GM23248 (cell line): ENCODE results near the gene MXD3. TPM values are rescaled to one million over a fixed set of nuclear protein-coding genes. Genes with fewer than 3 reads are reported as not detected.

Source experiments
- DNase-seq: peaks from one replicate; pipeline ENCODE4 v3.0.0-alpha.2; 2015
- H2AFZ ChIP-seq: fragments of 200-600 bp; sonication (generic); 2 replicates; pipeline ENCODE4 v1.6.1; 2016; ENCODE audit warnings: antibody characterized with exemption
- H3F3A ChIP-seq: fragments of 200-600 bp; sonication (generic); 2 replicates; pipeline ENCODE4 v1.6.1; 2016; ENCODE audit warnings: mild to moderate bottlenecking, antibody characterized with exemption, mixed run types; ENCODE audit not compliant: insufficient read depth
- H3K27ac ChIP-seq: fragments of 200-600 bp; sonication (generic); 2 replicates; pipeline ENCODE4 v1.5.1; 2016; ENCODE audit warnings: mild to moderate bottlenecking
- H3K27me3 ChIP-seq: fragments of 200-600 bp; sonication (generic); replicated peaks from 2 replicates; pipeline ENCODE4 v1.6.1; 2016; ENCODE audit warnings: mild to moderate bottlenecking; ENCODE audit not compliant: insufficient read depth
- H3K36me3 ChIP-seq: fragments of 200-600 bp; sonication (generic); 2 replicates; pipeline ENCODE4 v1.6.1; 2016; ENCODE audit warnings: low read depth, mild to moderate bottlenecking
- H3K4me1 ChIP-seq: fragments of 200-600 bp; sonication (generic); 2 replicates; pipeline ENCODE4 v1.6.1; 2016; ENCODE audit warnings: mild to moderate bottlenecking; ENCODE audit not compliant: insufficient read depth
- H3K4me2 ChIP-seq: fragments of 200-600 bp; sonication (generic); one replicate; pipeline ENCODE4 v1.6.1; 2016; ENCODE audit warnings: mild to moderate bottlenecking; ENCODE audit not compliant: unreplicated experiment
- H3K4me3 ChIP-seq: fragments of 200-600 bp; sonication (generic); 2 replicates; pipeline ENCODE4 v1.5.1; 2016; ENCODE audit warnings: mild to moderate bottlenecking
- H3K79me2 ChIP-seq: fragments of 200-600 bp; sonication (generic); 2 replicates; pipeline ENCODE4 v1.6.1; 2016; ENCODE audit warnings: mild to moderate bottlenecking; ENCODE audit not compliant: insufficient read depth
- H3K9ac ChIP-seq: fragments of 200-600 bp; sonication (generic); 2 replicates; pipeline ENCODE4 v1.6.1; 2016; ENCODE audit warnings: mild to moderate bottlenecking
- H3K9me2 ChIP-seq: fragments of 200-600 bp; sonication (generic); 2 replicates; pipeline ENCODE4 v1.6.1; 2016; ENCODE audit warnings: mixed run types, mild to moderate bottlenecking, moderate library complexity; ENCODE audit not compliant: insufficient read depth
- H3K9me3 ChIP-seq: fragments of 200-600 bp; sonication (generic); one replicate; pipeline ENCODE4 v1.6.1; 2017; ENCODE audit warnings: low read depth
- H4K20me1 ChIP-seq: fragments of 200-600 bp; sonication (generic); 2 replicates; pipeline ENCODE4 v1.6.0; 2016; ENCODE audit not compliant: insufficient read depth
- EZH2 ChIP-seq: fragments of 200-600 bp; sonication (generic); IDR thresholded peaks from 2 replicates; pipeline ENCODE4 v1.6.1; 2018; ENCODE audit warnings: antibody characterized with exemption, mild to moderate bottlenecking; ENCODE audit not compliant: insufficient read depth, poor library complexity, severe bottlenecking
- EZH2phosphoT487 ChIP-seq: fragments of 200-600 bp; sonication (generic); IDR thresholded peaks from 2 replicates; pipeline ENCODE4 v1.6.1; 2018; ENCODE audit warnings: antibody characterized with exemption, moderate library complexity, mild to moderate bottlenecking, low read depth; ENCODE audit not compliant: insufficient read depth
- WGBS, 2 experiments: methylation state at CpG; one replicate each; pipeline ENCODE4 v1.1.6; 2015 to 2017; ENCODE audit warnings: low lambda C conversion rate in 2 of 2, low coverage in 1 of 2; ENCODE audit errors: missing lambda C conversion rate in 2 of 2; 5-methylcytosine and 5-hydroxymethylcytosine counted together
- in situ Hi-C: fragments of 300-500 bp; cut with MboI; formaldehyde crosslinking; loops from 2 replicates; pipeline ENCODE4 v1.15.0; 2020
- polyA plus RNA-seq: library from polyadenylated mRNA; unstranded; fragments of >200 nt; fragmentation: Nextera tagmentation; extraction: Ambion mirVana; gene quantifications from 2 replicates; pipeline ENCODE4 v1.2.1, GENCODE V29; 2016
- total RNA-seq: library from RNA; depleted of rRNA; stranded (reverse); fragments of >200 nt; shearing (Covaris generic); gene quantifications from 2 replicates; pipeline ENCODE4 v1.2.3, GENCODE V29; 2014

MXD3 gene
- total and polyA plus RNA-seq, 2 experiments from 2014 or later = 6.5 to 7.8 TPM

- Histone ChIP-seq H3K9ac (no peak overlapping the region), H3K4me3 (no peak overlapping the region), H3K9me3 (no peaks in the 10 kb centered on the region), H3K27me3 (no peaks in the 10 kb centered on the region), H3K4me2 (no peak overlapping the region), H3K79me2 (no peaks in the 10 kb centered on the region), H3K27ac (no peak overlapping the region), H2AFZ (no peak overlapping the region), H3K4me1 (no peaks in the 10 kb centered on the region), H3K9me2 (no peaks in the 10 kb centered on the region), H3K36me3 (peaks cover 33% of the 10 kb centered on the region), H3F3A (peaks cover 10% of the 10 kb centered on the region), H4K20me1 (no peaks in the 10 kb centered on the region)
- TF ChIP-seq EZH2 (no peak), EZH2phosphoT487 (no peak)
- WGBS, 2 experiments = 93% methylated on average over 7 of the region's 7 CpGs
- DNase-seq = no peak
- in situ Hi-C loops = no loop called here
Measured at GRCh38 chr5:177269232-177269895, 42.3 kb downstream of the MXD3 start.

- TF ChIP-seq EZH2phosphoT487 (no peak), EZH2 (no peak)
- no peak for DNase-seq
- H2AFZ ChIP-seq = no peak overlapping the region
- in situ Hi-C loops = no loop called here
- no peaks in the 10 kb centered on the region for H3K9me2 ChIP-seq
- H3F3A ChIP-seq = peaks cover 2% of the 10 kb centered on the region; the same call in 1 of the 2 replicates
- no peak overlapping the region for H3K27ac ChIP-seq
- no peak overlapping the region for H3K4me2 ChIP-seq
- no peaks in the 10 kb centered on the region for H3K4me1 ChIP-seq
- no peaks in the 10 kb centered on the region for H3K27me3 ChIP-seq
- 89 to 95% methylated on average over 16 of the region's 16 CpGs for WGBS, 2 experiments
- H3K4me3 ChIP-seq = no peak overlapping the region
- no peaks in the 10 kb centered on the region for H4K20me1 ChIP-seq
- H3K9ac ChIP-seq = no peak overlapping the region
- no peaks in the 10 kb centered on the region for H3K9me3 ChIP-seq
- no peaks in the 10 kb centered on the region for H3K79me2 ChIP-seq
- peaks cover 42% of the 10 kb centered on the region; the same call in 1 of the 2 replicates for H3K36me3 ChIP-seq
Measured at GRCh38 chr5:177265395-177265794, 46.3 kb downstream of the MXD3 start.

DNA sequence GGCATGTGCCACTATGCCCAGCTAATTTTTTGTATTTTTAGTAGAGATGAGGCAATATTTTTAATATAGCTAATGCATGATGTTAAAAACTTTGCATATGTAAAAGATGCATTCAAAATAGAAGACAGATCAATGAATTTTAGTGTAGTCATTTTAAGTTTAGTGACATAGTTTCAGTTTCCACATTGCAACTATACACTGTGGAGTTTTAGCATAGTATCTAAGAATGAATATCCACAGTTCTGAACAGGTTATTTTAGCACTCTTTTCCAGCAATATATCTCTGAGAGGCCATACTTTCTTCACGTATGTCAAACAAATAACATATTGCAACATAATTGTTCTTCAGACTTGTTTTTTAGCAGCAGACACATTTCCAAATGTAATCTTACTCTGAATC, 47.5 kb downstream of the MXD3 start:
- H4K20me1 ChIP-seq = no peaks in the 10 kb centered on the region
- no peak for DNase-seq
- no peak overlapping the region for H3K4me2 ChIP-seq
- H3F3A ChIP-seq = no peaks in the 10 kb centered on the region
- no peak overlapping the region for H3K4me3 ChIP-seq
- WGBS, 2 experiments = 67 to 78% methylated on average over 1 of the region's 1 CpG
- no peaks in the 10 kb centered on the region for H3K27me3 ChIP-seq
- TF ChIP-seq EZH2phosphoT487 (no peak), EZH2 (no peak)
- H3K79me2 ChIP-seq = no peaks in the 10 kb centered on the region
- H2AFZ ChIP-seq = no peak overlapping the region
- H3K36me3 ChIP-seq = peaks cover 52% of the 10 kb centered on the region; the same call in 1 of the 2 replicates
- H3K9me2 ChIP-seq = no peaks in the 10 kb centered on the region
- no peak overlapping the region for H3K27ac ChIP-seq
- H3K9ac ChIP-seq = no peak overlapping the region
- in situ Hi-C loops = no loop called here
- no peaks in the 10 kb centered on the region for H3K4me1 ChIP-seq
- no peaks in the 10 kb centered on the region for H3K9me3 ChIP-seq

DNA sequence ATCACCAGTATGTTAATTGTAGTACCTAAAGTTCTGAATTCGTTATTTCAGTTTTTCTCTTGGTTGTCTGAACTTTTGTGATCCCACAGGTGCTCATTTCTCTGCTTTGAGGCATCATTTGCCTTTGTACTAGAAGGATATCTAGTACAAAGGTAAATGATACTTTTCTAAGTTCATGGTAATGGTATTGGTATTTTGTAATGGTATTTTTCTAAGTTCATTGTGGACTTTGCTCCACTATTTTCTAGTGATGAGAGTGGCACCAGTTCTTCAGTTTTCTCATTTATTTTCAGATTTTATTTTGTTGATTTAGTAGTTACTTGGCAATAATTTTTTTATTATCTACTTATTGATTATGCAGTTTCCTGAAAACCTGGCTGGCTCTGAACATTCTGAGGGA, 50.2 kb downstream of the MXD3 start:
- H3K4me1 ChIP-seq = no peaks in the 10 kb centered on the region
- no peak overlapping the region for H2AFZ ChIP-seq
- in situ Hi-C loops = no loop called here
- H3K9ac ChIP-seq = no peak overlapping the region
- TF ChIP-seq EZH2phosphoT487 = no peak
- TF ChIP-seq EZH2 = no peak
- no peak overlapping the region for H3K4me2 ChIP-seq
- no peaks in the 10 kb centered on the region for H3K9me2 ChIP-seq
- WGBS, 2 experiments = 100% methylated on average over 1 of the region's 1 CpG
- no peak for DNase-seq
- H3F3A ChIP-seq = no peaks in the 10 kb centered on the region
- no peak overlapping the region for H3K27ac ChIP-seq
- H3K27me3 ChIP-seq = no peaks in the 10 kb centered on the region
- H3K36me3 ChIP-seq = peaks cover 52% of the 10 kb centered on the region; the same call in 1 of the 2 replicates
- no peaks in the 10 kb centered on the region for H3K79me2 ChIP-seq
- H3K4me3 ChIP-seq = no peak overlapping the region
- no peaks in the 10 kb centered on the region for H3K9me3 ChIP-seq
- no peaks in the 10 kb centered on the region for H4K20me1 ChIP-seq
